ENCODE data around the gene RUBCNL. TPM values are rescaled to one million over a fixed set of nuclear protein-coding genes. Genes with fewer than 3 reads are reported as not detected.

Gene RUBCNL
- total RNA-seq, 1 experiment from 2014 or later: not detected

GRCh38 chr13:46332772-46333171 lies 54.3 kb downstream of the RUBCNL start:
- H3K9me3 ChIP-seq (ENCODE audit: control insufficient read depth, insufficient read depth, low read depth, low read length): no peaks in the 10 kb centered on the region
- no peaks in the 10 kb centered on the region for H3K4me1 ChIP-seq (ENCODE audit: control insufficient read depth, insufficient read depth, low read length)
- intact Hi-C loops (cut with micrococcal nuclease; ENCODE audit: unreplicated experiment): no loop called here
- DNase-seq (ENCODE audit: low read depth, low spot score) (no peak), ATAC-seq (no peak)
- no peaks in the 10 kb centered on the region for H3K36me3 ChIP-seq (ENCODE audit: control insufficient read depth, insufficient read depth, low read length)
- in situ Hi-C loops (cut with HindIII; ENCODE audit: low pct_unique_long_range_greater_than_20kb, low sequenced_read_pairs): no loop called here
- H3K4me3 ChIP-seq (ENCODE audit: low read depth in 2 of 2, low read length in 2 of 2): no peak overlapping the region
- H3K27me3 ChIP-seq (ENCODE audit: control insufficient read depth, insufficient read depth, low read length): no peaks in the 10 kb centered on the region; the same call in 1 of the 2 replicates
- ChIA-PET CTCF (no interaction called here), POLR2A (no interaction called here)
- H3K27ac ChIP-seq (ENCODE audit: low read length): no peak overlapping the region
- TF ChIP-seq SIN3A (IDR thresholded peaks at IDR 0.05; ENCODE audit: borderline replicate concordance, insufficient read depth, low read depth, low read length): no peak
- no peak for TF ChIP-seq POLR2AphosphoS5 (IDR thresholded peaks at IDR 0.05; ENCODE audit: low read depth, low read length)
- no peak for TF ChIP-seq TCF7L2 (IDR thresholded peaks at IDR 0.05; ENCODE audit: low read depth, low read length)
- no peak for TF ChIP-seq CTCF (IDR thresholded peaks at IDR 0.05)
- TF ChIP-seq REST (IDR thresholded peaks at IDR 0.05; ENCODE audit: insufficient read depth in 1 of 2, low read depth in 2 of 2, low read length in 1 of 2): no peak
- no TSS peak for BruUV-seq (replicated peaks)

- no peaks in the 10 kb centered on the region for H3K36me3 ChIP-seq (ENCODE audit: control insufficient read depth, insufficient read depth, low read length)
- no peak for DNase-seq (ENCODE audit: low read depth, low spot score)
- ChIA-PET POLR2A (no interaction called here), CTCF (no interaction called here)
- H3K27ac ChIP-seq (ENCODE audit: low read length): no peak overlapping the region
- intact Hi-C loops (cut with micrococcal nuclease; ENCODE audit: unreplicated experiment): no loop called here
- no peaks in the 10 kb centered on the region for H3K9me3 ChIP-seq (ENCODE audit: control insufficient read depth, insufficient read depth, low read depth, low read length)
- no TSS peak for BruUV-seq (replicated peaks)
- no peak for ATAC-seq
- no peak for TF ChIP-seq REST (IDR thresholded peaks at IDR 0.05; ENCODE audit: insufficient read depth in 1 of 2, low read depth in 2 of 2, low read length in 1 of 2)
- TF ChIP-seq CTCF (IDR thresholded peaks at IDR 0.05): no peak
- no peak for TF ChIP-seq TCF7L2 (IDR thresholded peaks at IDR 0.05; ENCODE audit: low read depth, low read length)
- TF ChIP-seq POLR2AphosphoS5 (IDR thresholded peaks at IDR 0.05; ENCODE audit: low read depth, low read length): no peak
- no peak for TF ChIP-seq SIN3A (IDR thresholded peaks at IDR 0.05; ENCODE audit: borderline replicate concordance, insufficient read depth, low read depth, low read length)
- in situ Hi-C loops (cut with HindIII; ENCODE audit: low pct_unique_long_range_greater_than_20kb, low sequenced_read_pairs): no loop called here
- H3K27me3 ChIP-seq (ENCODE audit: control insufficient read depth, insufficient read depth, low read length): no peaks in the 10 kb centered on the region; the same call in 1 of the 2 replicates
- no peaks in the 10 kb centered on the region for H3K4me1 ChIP-seq (ENCODE audit: control insufficient read depth, insufficient read depth, low read length)
- H3K4me3 ChIP-seq (ENCODE audit: low read depth in 2 of 2, low read length in 2 of 2): no peak overlapping the region
These were observed 57.4 kb downstream of the RUBCNL start for GRCh38 chr13:46329624-46330023.

Data from Panc1 (cell line).